NCI-H2029 treated with DMSO at 0.1 percent for 48 hours (cell line): Measurements from ENCODE around the gene FLT3.
"Not testable (repeated sequence)": the region's sequence is repeated elsewhere in the genome, so short reads cannot be mapped to it uniquely, and the experiment has no call there.

Source experiments
- DNase-seq: peaks from one replicate; lab custom pipeline; 2025; lab: John Stamatoyannopoulos, UW

Gene FLT3

DNA sequence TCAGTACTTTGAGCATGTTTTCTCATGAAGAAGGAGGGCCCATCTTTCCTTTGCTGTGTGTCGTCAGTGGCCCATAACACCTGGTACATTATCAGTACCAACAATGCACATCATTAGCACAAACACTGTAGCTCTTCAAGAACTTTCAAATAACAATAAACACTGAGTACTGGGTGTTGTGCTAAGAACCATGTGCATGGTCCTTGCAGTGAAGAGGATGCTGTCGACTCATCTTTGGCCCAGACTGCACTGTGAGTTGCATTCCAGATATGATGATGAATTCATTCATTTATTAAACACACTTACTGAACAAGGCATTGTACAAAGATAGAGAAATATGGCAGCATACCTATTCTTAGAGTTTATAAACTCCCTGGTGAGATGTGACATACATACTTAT is 55.8 kb downstream of the FLT3 start:
- DNase-seq, result no peak

DNA sequence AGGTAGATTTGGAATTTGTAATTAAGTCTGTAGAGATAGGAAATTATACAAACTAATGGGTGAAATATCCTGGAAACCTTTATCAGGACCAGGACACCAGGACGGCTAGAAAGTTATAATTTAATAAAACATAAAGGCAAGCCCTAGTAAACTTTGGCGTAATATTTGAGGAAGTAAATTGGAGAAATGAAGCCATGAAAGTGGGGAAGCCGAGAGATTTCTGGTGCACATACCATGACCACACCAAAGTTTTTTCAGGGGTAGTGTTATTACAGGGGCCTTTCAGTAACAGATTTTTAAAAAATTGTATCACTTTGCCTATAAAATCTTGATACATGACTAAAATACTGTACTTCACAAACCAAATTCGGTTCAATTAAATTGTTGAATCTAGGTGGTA is 57.2 kb downstream of the FLT3 start:
- DNase-seq, result no peak

GRCh38 chr13:28041501-28041900 is 58.9 kb downstream of the FLT3 start:
- DNase-seq, result no peak

DNA sequence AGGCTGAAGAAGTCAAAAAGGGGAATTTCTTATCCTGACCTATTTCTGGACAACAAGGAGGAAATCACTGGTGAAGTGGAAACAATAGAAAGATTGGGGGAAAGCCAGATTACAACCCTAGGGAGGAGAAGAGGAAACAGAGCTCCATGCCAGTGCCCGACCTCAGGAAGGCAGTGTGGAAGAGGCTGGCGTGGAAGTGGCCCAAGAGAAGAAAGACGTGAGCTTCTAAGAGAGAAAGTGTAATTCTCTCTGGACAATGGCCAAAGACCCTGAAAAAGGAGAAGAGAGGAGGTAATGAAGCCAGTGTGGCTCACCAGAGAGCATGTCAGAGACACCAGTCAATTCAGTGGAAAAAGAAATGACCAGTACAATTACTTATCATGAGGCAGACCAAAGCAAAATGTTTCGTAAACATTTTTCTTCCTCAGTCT is 59.3 kb downstream of the FLT3 start:
- no peak for DNase-seq

GRCh38 chr13:28037399-28037798 is 63.0 kb downstream of the FLT3 start:
- DNase-seq, result no peak

- DNase-seq, result peak; percentile 72
Measured at GRCh38 chr13:28035146-28035782, 65.1 kb downstream of the FLT3 start.

DNA sequence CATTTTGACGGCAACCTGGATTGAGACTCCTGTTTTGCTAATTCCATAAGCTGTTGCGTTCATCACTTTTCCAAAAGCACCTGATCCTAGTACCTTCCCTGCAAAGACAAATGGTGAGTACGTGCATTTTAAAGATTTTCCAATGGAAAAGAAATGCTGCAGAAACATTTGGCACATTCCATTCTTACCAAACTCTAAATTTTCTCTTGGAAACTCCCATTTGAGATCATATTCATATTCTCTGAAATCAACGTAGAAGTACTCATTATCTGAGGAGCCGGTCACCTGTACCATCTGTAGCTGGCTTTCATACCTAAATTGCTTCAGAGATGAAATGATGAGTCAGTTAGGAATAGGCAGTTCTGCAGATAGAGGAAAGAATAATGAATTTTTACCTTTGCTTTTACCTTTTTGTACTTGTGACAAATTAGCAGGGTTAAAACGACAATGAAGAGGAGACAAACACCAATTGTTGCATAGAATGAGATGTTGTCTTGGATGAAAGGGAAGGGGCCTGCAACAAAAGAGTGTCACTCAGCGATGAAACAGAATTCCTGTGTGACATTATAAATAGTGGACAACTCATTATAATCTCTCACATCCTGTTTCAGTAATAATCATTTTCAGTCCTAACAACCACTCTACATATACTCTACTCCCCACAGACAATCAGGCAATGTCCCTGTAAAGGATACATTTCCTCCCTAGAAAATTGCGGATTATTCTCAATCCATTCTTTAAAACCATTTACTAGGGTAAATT is 66.3 kb downstream of the FLT3 start:
- DNase-seq, result no peak

DNA sequence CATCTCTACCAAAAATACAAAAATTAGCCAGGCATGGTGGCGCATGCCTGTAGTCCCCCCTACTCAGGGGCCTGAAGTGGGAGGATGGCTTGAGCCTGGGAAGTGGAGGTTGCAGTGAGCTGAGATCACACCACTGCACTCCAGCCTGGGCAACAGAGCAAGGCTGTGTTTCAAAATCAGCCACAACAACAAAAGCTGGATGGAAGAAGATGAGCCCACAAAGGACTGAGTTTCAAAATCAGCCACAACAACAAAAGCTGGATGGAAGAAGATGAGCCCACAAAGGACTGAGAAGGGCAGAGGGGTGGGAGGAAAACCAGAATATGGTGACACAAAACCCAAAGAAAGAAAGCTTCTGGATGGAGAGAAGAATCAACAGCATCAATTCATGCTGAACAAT is 67.9 kb downstream of the FLT3 start:
- DNase-seq, result not testable (repeated sequence)

DNA sequence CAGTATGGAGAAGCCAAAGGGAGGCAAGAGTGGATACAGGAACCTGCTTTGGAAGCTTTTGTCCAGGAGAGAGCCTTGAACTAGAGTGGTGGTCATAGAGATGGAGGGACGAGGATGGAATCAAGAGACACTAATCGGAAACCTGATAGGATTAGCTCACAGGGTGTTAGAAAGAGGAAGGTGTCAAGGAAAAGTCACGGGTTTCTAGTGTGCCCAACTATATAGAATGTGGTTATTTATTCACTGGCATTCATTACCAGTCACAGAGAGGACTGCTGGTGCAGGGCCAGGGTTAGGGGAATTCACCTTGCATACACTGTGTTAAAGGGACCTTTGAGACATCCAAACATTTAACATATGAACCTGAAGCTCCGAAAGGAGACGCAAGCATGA is 68.5 kb downstream of the FLT3 start:
- no peak for DNase-seq

GRCh38 chr13:28031220-28031895 is 69.0 kb downstream of the FLT3 start:
- DNase-seq, result no peak

GRCh38 chr13:28027607-28028364 is 72.6 kb downstream of the FLT3 start:
- no peak for DNase-seq

DNA sequence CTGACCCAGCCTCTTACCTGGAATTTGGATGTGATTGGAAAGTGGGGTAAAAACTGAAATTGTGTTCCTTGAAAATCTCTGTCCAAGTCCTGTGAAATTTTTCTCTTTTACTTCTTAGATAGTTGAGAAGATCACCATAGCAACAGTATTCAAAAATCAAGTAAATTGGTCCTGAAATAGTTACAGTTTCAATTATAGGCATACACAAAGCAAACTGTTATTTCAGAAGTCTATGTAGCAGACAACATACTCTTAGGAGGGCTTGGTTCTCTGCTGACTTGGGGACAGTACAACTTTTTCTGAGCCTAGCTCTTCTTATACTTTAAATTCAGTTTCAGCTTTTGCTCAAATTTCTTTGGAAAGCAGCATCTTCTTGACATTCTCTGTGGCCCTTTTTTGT is 73.3 kb downstream of the FLT3 start:
- DNase-seq, result no peak

- DNase-seq, result no peak
Measured at GRCh38 chr13:28026508-28026907, 73.9 kb downstream of the FLT3 start.

GRCh38 chr13:28022848-28023518 is 77.4 kb downstream of the FLT3 start:
- DNase-seq, result peak; percentile 2

GRCh38 chr13:28014301-28014700 is 86.1 kb downstream of the FLT3 start:
- no peak for DNase-seq

GRCh38 chr13:28013482-28013881 is 86.9 kb downstream of the FLT3 start:
- no peak for DNase-seq

DNA sequence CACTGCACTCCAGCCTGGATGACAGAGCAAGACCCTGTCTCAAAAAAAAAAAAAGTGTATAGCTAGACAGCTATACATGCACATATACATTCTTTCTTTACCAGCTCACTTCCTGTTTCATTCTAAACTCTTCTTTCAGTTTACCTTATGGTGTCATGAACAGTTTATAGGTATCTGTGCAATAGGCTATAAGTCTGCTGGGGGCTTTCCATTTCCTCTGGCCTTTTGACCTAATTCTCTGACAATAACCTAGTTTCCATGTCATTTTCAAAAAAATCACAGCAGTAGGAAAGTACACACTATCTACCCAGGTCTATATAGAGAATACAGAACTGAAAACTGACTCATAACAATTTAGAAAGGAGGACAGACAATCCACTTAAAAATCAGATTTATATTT is 87.5 kb downstream of the FLT3 start:
- no peak for DNase-seq

DNA sequence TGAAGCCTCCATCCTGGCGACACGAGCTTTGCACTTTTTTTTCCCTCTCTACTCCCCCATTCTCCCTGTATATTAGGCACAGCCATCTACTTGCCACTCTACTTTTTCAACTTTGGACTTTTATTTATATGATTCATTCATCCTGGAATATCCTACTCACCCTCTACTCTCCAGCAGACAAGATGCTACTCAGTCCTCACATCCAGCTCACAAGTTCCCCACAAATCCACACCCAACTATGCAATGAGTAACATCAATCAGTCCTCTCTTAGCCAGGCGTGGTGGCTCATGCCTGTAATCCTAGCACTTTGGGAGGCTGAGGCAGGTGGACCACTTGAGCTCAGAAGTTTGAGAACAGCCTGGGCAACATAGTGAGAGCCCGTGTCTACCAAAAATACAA is 88.0 kb downstream of the FLT3 start:
- DNase-seq, result no peak

DNA sequence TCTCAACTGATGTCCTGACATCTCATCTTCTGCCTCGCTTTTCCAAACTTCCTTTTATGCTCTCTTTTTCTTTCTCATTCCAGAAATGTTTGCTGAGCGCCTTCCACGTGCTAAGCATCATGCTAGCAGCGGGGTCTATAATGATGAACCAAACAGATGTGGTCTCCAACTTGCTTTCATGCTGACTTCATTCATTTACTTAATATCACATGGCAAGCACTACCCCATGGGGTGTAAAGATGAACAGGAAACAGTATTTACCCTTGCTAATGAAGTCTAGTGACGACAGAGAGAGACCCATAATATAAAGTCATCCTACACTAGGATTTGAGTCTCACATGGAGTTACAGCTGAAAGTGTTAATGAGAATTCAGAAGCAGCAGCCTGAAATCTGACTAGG is 90.3 kb downstream of the FLT3 start:
- no peak for DNase-seq

DNA sequence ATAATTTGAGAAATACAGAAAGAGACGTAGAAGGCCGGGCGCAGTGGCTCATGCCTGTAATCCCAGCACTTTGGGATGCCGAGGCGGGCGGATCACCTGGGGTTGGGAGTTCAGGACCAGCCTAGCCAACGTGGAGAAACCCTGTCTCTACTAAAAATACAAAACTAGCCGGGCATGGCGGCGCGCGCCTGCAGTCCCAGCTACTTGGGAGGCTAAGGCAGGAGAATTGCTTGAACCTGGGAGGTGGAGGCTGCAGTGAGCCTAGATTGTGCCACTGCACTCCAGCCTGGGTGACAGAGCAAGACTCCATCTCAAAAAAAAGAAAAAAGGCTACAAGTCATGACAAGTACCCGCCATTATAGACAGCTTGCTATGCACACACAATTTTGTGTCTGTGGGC is 95.4 kb downstream of the FLT3 start:
- not testable (repeated sequence) for DNase-seq

- no peak for DNase-seq
Measured at GRCh38 chr13:28002886-28003698, 97.3 kb downstream of the FLT3 start.
